ENCODE data around the gene MKX.

The MKX gene

GRCh38 chr10:27643301-27643700 lies 102.3 kb downstream of the MKX start:
- DNase-seq = no peak

- DNase-seq = no peak
Measured at GRCh38 chr10:27642023-27642589, 103.5 kb downstream of the MKX start.

GRCh38 chr10:27638071-27638750 lies 107.4 kb downstream of the MKX start:
- no peak for DNase-seq

GRCh38 chr10:27637601-27638000 lies 108.0 kb downstream of the MKX start:
- no peak for DNase-seq

GRCh38 chr10:27636816-27637215 lies 108.8 kb downstream of the MKX start:
- no peak for DNase-seq

GRCh38 chr10:27635699-27636270 lies 109.8 kb downstream of the MKX start:
- no peak for DNase-seq

GRCh38 chr10:27635290-27635689 lies 110.3 kb downstream of the MKX start:
- no peak for DNase-seq

- DNase-seq = no peak
Measured at GRCh38 chr10:27628621-27629020, 117.0 kb downstream of the MKX start.

- DNase-seq = no peak
Measured at GRCh38 chr10:27626890-27627289, 118.7 kb downstream of the MKX start.

- no peak for DNase-seq
Measured at GRCh38 chr10:27625452-27626211, 120.0 kb downstream of the MKX start.

- no peak for DNase-seq
Measured at GRCh38 chr10:27624941-27625340, 120.7 kb downstream of the MKX start.

All from stimulated activated CD4-positive, alpha-beta T cell treated with anti-CD3 and anti-CD28 coated beads, Interleukin-12 subunit alpha, Interleukin-12 subunit beta, amount 100 ng/mL, for 4 hours (primary cell).